ENCODE data around the gene DCPS. TPM values are rescaled to one million over a fixed set of nuclear protein-coding genes. Genes with fewer than 3 reads are reported as not detected.
"Not testable (repeated sequence)": the region's sequence is repeated elsewhere in the genome, so short reads cannot be mapped to it uniquely, and the experiment has no call there.

The DCPS gene
- total RNA-seq, 4 donors from 2014 or later: 6.7 to 23.9 (median 7.9) TPM

DNA sequence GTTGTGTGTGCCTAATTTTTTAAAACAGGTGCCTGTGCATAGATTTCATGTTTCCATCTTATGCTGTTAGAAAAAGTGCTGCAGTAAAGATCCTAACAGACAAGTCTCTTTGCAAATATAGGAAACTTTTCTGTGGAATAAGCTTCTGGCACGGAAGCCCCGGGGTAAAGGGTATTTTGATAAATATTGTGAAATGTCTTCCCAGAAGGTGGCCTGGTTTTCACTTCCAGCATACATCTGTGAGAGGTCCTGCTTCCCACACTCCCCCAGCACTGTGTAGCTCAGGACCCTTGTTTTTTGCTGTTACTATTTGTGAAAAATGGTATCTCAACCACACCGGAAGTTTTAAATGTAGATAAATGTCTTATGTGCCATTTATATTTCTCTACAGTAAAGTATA is 66.2 kb downstream of the DCPS start:
- Histone ChIP-seq H3K27me3 (no peaks in the 10 kb centered on the region), H3K27ac (no peak overlapping the region), H3K36me3 (no peaks in the 10 kb centered on the region), H3K9me3 (no peaks in the 10 kb centered on the region), H3K4me1 (peaks cover 0 to 5% (median 0%) of the 10 kb centered on the region in 4 donors), H3K4me3 (no peak overlapping the region)
- DNase-seq: no peak
- TF ChIP-seq, protein P1, sequence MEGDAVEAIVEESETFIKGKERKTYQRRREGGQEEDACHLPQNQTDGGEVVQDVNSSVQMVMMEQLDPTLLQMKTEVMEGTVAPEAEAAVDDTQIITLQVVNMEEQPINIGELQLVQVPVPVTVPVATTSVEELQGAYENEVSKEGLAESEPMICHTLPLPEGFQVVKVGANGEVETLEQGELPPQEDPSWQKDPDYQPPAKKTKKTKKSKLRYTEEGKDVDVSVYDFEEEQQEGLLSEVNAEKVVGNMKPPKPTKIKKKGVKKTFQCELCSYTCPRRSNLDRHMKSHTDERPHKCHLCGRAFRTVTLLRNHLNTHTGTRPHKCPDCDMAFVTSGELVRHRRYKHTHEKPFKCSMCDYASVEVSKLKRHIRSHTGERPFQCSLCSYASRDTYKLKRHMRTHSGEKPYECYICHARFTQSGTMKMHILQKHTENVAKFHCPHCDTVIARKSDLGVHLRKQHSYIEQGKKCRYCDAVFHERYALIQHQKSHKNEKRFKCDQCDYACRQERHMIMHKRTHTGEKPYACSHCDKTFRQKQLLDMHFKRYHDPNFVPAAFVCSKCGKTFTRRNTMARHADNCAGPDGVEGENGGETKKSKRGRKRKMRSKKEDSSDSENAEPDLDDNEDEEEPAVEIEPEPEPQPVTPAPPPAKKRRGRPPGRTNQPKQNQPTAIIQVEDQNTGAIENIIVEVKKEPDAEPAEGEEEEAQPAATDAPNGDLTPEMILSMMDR (IDR thresholded peaks at IDR 0.05): no peak
- TF ChIP-seq POLR2A (IDR thresholded peaks at IDR 0.05): no peak

- Histone ChIP-seq H3K4me3 (no peak overlapping the region), H3K27ac (no peak overlapping the region), H3K4me1 (no peaks in the 10 kb centered on the region), H3K36me3 (no peaks in the 10 kb centered on the region), H3K9me3 (no peaks in the 10 kb centered on the region), H3K27me3 (no peaks in the 10 kb centered on the region)
- no peak for DNase-seq
- TF ChIP-seq, protein P1 (IDR thresholded peaks at IDR 0.05): no peak
- TF ChIP-seq POLR2A (IDR thresholded peaks at IDR 0.05): no peak
These were observed 67.7 kb downstream of the DCPS start for GRCh38 chr11:126371595-126371994.

- not testable (repeated sequence) for H3K27me3 ChIP-seq, H3K36me3 ChIP-seq, H3K4me3 ChIP-seq, H3K9me3 ChIP-seq, H3K4me1 ChIP-seq, H3K27ac ChIP-seq, DNase-seq
These were observed 69.7 kb downstream of the DCPS start for GRCh38 chr11:126373389-126374066.

- H3K27me3 ChIP-seq, H3K9me3 ChIP-seq, H3K4me1 ChIP-seq, H3K36me3 ChIP-seq, H3K4me3 ChIP-seq, DNase-seq, H3K27ac ChIP-seq: not testable (repeated sequence)
These were observed 70.9 kb downstream of the DCPS start for GRCh38 chr11:126374562-126375300.

DNA sequence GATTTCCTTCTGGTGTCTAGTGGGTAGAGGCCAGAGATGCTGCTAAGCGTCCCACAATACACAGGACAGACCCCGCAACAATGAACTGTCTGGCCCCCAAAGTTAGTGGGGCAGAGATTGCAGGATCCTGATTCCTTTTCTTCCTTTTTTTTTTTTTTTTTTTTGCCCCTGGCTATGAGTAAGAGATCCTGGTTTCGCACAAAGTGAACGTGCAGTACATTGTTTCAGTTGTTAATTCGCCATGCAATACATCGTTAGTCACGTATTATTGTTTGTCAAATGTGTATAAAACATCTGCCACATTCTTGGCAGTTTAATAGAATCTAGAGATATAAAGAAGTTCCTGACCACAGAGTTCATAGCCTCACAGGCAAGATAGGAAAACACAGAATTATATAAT is 71.9 kb downstream of the DCPS start:
- no peaks in the 10 kb centered on the region for H3K4me1 ChIP-seq
- H3K27ac ChIP-seq: no peak overlapping the region
- H3K27me3 ChIP-seq: no peaks in the 10 kb centered on the region
- no peak for DNase-seq
- H3K36me3 ChIP-seq: no peaks in the 10 kb centered on the region
- TF ChIP-seq, protein P1 (IDR thresholded peaks at IDR 0.05): no peak
- no peak for TF ChIP-seq POLR2A (IDR thresholded peaks at IDR 0.05)
- H3K4me3 ChIP-seq: no peak overlapping the region
- H3K9me3 ChIP-seq: no peaks in the 10 kb centered on the region

DNA sequence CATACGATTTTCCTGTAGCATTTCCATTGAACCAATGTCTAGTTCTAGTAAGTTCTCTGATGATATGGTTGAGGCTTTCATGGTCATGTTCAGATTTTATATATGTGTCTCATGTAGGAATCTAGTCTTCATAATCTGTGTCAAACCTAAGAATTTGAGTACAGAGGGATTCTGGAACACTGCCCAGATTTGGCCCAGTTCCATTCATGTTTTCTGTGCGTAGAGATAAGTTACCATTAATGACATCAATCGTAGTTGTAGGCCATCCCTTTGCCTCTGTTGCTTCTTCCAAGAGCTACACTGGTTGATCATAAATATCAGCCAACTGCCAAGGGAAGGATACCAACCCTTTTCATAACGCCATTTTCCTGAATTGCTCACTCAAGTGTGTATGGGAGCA is 74.9 kb downstream of the DCPS start:
- Histone ChIP-seq H3K27me3 (no peaks in the 10 kb centered on the region), H3K27ac (no peak overlapping the region), H3K4me1 (no peaks in the 10 kb centered on the region), H3K9me3 (no peaks in the 10 kb centered on the region), H3K36me3 (no peaks in the 10 kb centered on the region), H3K4me3 (no peak overlapping the region)
- DNase-seq: no peak
- no peak for TF ChIP-seq POLR2A (IDR thresholded peaks at IDR 0.05)
- TF ChIP-seq, protein P1 (IDR thresholded peaks at IDR 0.05): no peak

Measured in Peyer's patch (tissue), 4 donors.